ENCODE results near the gene ALK. TPM values are rescaled to one million over a fixed set of nuclear protein-coding genes. Genes with fewer than 3 reads are reported as not detected.

The ALK gene
- total RNA-seq, 1 donor from 2014 or later, result not detected

DNA sequence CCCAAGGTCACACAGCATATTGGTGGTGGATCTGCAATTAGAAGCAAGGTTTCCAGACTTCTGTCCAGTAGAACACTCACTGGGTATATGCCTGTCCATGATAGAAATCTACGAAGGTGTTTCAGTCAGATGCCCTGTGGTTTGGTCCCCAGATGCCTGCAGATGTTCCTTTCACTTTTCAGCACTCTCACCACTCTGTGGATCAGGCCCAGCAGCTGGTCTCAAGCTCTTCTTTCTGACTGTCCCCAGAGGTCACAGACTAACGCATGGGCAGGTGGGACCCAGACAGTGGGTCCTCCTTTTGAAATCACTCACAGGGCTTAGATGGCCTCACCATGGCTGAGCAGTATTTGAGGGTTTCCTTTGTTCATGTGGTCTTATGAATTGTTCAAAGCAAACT is 376.5 kb downstream of the ALK start:
- no peak overlapping the region for H3K27ac Mint-ChIP-seq
- no peaks in the 10 kb centered on the region for H3K4me1 Mint-ChIP-seq (ENCODE audit: low read depth)
- no peak overlapping the region for H3K4me3 Mint-ChIP-seq (ENCODE audit: low read depth)
- DNase-seq (ENCODE audit: low spot score, unreplicated experiment), result no peak
- no peaks in the 10 kb centered on the region for H3K36me3 Mint-ChIP-seq (ENCODE audit: insufficient read depth)
- no peaks in the 10 kb centered on the region for H3K9me3 Mint-ChIP-seq (ENCODE audit: low read depth)
- TF ChIP-seq, protein P1, sequence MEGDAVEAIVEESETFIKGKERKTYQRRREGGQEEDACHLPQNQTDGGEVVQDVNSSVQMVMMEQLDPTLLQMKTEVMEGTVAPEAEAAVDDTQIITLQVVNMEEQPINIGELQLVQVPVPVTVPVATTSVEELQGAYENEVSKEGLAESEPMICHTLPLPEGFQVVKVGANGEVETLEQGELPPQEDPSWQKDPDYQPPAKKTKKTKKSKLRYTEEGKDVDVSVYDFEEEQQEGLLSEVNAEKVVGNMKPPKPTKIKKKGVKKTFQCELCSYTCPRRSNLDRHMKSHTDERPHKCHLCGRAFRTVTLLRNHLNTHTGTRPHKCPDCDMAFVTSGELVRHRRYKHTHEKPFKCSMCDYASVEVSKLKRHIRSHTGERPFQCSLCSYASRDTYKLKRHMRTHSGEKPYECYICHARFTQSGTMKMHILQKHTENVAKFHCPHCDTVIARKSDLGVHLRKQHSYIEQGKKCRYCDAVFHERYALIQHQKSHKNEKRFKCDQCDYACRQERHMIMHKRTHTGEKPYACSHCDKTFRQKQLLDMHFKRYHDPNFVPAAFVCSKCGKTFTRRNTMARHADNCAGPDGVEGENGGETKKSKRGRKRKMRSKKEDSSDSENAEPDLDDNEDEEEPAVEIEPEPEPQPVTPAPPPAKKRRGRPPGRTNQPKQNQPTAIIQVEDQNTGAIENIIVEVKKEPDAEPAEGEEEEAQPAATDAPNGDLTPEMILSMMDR (IDR thresholded peaks at IDR 0.05; ENCODE audit: unreplicated experiment), result no peak
- no peaks in the 10 kb centered on the region for H3K27me3 Mint-ChIP-seq

DNA sequence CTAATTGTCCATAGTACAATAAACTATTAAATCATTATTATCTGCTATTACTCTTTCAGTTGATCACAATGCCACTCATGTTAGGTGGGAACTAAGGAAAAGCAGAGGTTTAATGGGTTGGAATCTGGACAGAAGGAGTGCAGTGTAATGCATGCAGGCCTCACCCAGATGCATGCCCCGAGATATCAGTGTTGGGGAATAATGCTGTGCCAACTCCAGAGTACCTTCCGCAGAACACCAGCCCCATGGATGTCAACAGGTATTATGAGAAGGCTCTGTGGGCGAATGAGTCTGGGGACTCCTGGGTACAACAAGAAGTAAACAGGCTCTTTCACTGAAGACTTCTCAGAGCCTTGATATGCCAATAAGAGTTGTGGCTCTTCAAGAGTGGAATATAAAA is 377.4 kb downstream of the ALK start:
- no peaks in the 10 kb centered on the region for H3K27me3 Mint-ChIP-seq

DNA sequence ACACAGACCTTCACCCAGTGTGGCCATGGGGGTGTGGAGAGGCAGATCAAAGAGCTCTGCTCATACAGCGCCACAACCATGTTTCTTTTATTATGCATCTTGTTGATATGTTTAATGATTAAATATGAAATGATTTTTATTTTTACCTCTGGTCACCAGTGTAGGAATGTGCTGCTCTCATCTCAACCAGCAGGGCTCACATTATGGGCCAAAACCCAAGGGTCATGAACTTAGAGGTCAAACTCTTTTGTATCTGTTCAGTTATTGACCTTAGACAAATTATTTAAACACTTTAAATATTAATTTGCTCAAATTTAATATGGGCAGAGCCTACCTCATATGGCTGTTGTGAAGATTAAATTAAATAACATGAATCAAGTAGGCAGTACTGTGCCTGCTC is 386.2 kb downstream of the ALK start:
- Mint-ChIP-seq H3K4me1 (ENCODE audit: low read depth) (no peaks in the 10 kb centered on the region), H3K36me3 (ENCODE audit: insufficient read depth) (no peaks in the 10 kb centered on the region), H3K4me3 (ENCODE audit: low read depth) (no peak overlapping the region), H3K27me3 (peaks cover 8% of the 10 kb centered on the region), H3K27ac (no peak overlapping the region), H3K9me3 (ENCODE audit: low read depth) (no peaks in the 10 kb centered on the region)
- TF ChIP-seq, protein P1 (IDR thresholded peaks at IDR 0.05; ENCODE audit: unreplicated experiment), result no peak
- no peak for DNase-seq (ENCODE audit: low spot score, unreplicated experiment)

More for the DNA sequence above, 377.4 kb downstream of the ALK start:
- TF ChIP-seq, protein P1 (IDR thresholded peaks at IDR 0.05; ENCODE audit: unreplicated experiment), result no peak
- no peak overlapping the region for H3K4me3 Mint-ChIP-seq (ENCODE audit: low read depth)
- DNase-seq (ENCODE audit: low spot score, unreplicated experiment), result no peak
- no peaks in the 10 kb centered on the region for H3K36me3 Mint-ChIP-seq (ENCODE audit: insufficient read depth)
- no peaks in the 10 kb centered on the region for H3K4me1 Mint-ChIP-seq (ENCODE audit: low read depth)
- H3K27ac Mint-ChIP-seq, result no peak overlapping the region
- no peaks in the 10 kb centered on the region for H3K9me3 Mint-ChIP-seq (ENCODE audit: low read depth)

DNA sequence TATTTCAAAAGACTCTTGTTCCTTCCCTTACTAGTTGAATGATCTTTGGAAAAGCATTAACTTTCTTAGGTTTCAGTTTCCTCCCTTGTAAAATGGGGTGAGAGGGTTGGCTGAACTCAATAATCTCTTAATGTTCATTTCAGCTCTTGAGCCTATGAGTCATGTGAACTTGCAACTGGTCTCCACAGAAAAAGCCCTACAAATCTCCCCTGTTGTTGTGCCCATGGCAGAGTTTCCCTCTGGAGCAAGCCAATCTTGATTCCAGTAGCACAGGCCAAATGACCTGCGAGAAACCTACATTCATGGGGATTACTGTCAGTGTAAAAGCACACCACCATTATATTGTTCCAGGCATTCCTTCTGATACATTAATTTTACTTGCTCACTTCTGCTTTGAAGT is 388.9 kb downstream of the ALK start:
- Mint-ChIP-seq H3K4me3 (ENCODE audit: low read depth) (no peak overlapping the region), H3K27ac (no peak overlapping the region), H3K27me3 (peaks cover 13% of the 10 kb centered on the region), H3K9me3 (ENCODE audit: low read depth) (no peaks in the 10 kb centered on the region), H3K36me3 (ENCODE audit: insufficient read depth) (no peaks in the 10 kb centered on the region), H3K4me1 (ENCODE audit: low read depth) (no peaks in the 10 kb centered on the region)
- TF ChIP-seq, protein P1 (IDR thresholded peaks at IDR 0.05; ENCODE audit: unreplicated experiment), result no peak
- DNase-seq (ENCODE audit: low spot score, unreplicated experiment), result no peak

DNA sequence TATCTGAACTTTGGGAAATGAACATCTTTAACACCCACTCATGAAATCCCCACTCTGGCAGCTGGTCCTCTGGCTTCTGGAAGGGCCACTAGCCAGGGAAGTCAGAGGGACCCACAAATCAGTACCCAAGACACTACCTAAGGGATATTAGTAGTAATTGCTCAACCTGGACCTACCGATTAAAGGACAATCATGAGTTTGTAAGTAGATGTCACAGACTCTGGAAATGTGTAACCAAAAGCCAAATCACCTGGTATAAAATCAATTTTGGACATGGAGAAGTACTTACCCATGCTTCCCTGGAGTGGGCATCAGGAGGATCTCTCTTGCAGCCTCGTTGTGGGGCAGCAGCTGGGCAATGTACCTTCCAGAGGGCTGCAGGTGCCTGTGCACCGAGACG is 389.8 kb downstream of the ALK start:
- Mint-ChIP-seq H3K4me3 (ENCODE audit: low read depth) (no peak overlapping the region), H3K4me1 (ENCODE audit: low read depth) (no peaks in the 10 kb centered on the region), H3K27ac (no peak overlapping the region), H3K9me3 (ENCODE audit: low read depth) (no peaks in the 10 kb centered on the region), H3K36me3 (ENCODE audit: insufficient read depth) (no peaks in the 10 kb centered on the region), H3K27me3 (peaks cover 13% of the 10 kb centered on the region)
- DNase-seq (ENCODE audit: low spot score, unreplicated experiment), result no peak
- TF ChIP-seq, protein P1 (IDR thresholded peaks at IDR 0.05; ENCODE audit: unreplicated experiment), result no peak
